Nucleus accumbens (tissue), 56 donors: ENCODE results near the gene AIRE.

Experiments
- DNase-seq, 56 donors: peaks; one replicate each; lab custom pipeline; 2025; lab: John Stamatoyannopoulos, UW

The AIRE gene

GRCh38 chr21:44291078-44291935 is 5.6 kb downstream of the AIRE start:
- no peak for DNase-seq

DNA sequence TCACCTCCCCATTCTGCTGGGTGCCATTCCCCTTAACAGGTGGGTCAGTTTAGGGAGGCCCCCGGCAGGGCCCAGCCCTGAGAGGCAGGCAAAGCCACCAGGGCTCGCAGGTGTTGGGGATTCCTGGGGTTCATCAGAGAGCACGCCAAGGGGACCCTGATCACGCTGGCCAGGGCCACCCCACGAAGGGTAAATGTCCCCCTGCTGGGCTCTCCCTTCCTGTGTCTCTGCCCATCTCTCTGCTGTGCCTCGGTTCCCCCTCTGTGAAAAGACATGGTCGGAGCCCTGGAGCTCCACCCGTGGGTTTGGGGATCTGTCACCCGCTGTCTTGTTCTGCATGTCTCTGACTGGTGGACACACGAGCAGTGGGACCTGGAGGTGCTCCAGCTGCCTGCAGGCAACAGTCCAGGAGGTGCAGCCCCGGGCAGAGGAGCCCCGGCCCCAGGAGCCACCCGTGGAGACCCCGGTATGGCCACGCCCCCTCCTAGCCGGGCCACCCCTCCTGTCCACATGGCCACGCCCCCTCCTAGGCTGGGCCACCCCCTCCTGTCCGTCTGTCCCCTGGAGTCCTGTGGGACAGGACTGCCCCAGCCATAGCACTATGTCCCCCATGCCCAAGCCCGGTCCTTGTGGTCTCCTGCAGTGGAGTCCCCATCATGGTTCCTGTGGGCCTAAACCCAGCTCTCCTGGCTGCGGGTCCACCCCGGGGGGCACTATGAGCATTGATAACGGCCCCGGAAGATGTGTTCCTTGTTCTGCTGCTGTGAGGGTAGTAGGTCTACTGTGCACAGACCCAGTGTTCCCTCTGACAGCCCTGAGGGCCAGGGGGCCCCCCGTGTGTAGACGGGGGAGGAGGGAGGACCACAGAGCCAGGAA is 6.5 kb downstream of the AIRE start:
- no peak for DNase-seq

- no peak for DNase-seq
Observed at GRCh38 chr21:44292812-44293195, 7.1 kb downstream of the AIRE start.

DNA sequence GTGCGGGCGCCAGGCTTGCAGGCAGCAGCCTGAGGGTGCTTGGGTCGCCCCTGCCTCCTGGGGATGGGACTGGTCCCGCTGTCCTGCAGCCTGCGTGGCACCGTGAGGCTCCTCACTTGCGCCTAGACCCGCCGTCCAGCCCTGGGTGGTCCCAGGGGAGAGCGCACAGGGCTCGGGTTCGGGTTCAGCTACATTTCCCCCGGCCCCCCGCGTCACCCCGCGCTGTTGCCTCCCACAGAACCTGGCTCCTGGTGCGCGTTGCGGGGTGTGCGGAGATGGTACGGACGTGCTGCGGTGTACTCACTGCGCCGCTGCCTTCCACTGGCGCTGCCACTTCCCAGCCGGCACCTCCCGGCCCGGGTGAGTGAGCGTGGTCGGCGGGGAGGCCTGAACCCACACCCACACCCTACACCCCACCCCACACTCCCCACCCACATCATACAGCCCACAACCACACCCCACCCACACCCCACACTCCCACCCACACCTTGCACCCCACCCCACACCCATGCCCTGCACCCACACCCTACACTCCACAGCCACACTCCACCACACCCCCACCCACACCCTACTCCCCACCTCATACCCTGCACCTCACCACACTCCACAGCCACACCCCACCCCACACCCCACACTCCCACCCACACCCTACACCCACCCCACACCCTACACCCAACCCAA is 8.0 kb downstream of the AIRE start:
- DNase-seq, result no peak

GRCh38 chr21:44294391-44295162 is 8.9 kb downstream of the AIRE start:
- DNase-seq, result peak in 12 of 56 donors; percentile 10 to 54 (median 26)

- no peak for DNase-seq
Observed at GRCh38 chr21:44295163-44295573, 9.5 kb downstream of the AIRE start.

DNA sequence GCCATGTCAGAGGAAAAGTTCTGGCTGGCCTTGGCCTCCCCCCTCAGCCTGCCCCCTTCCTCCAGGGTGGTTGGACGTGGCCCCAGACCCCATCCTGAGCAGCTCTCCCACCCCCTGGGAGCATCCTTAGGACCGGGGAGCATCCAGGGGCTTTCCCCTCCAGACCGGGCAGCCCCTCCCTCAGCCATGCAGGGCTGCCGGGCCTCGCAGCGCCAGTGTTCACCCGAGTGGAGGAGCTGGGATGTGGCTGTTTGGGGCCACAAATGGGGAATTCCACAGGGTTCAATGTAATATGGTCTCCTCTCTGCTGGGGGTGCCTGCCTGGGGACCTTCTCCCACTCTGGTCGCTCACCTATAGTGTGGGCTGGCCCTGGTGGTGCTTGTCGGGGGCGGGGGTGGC is 10.0 kb downstream of the AIRE start:
- no peak for DNase-seq

- DNase-seq, result no peak
Observed at GRCh38 chr21:44296103-44296519, 10.4 kb downstream of the AIRE start.

GRCh38 chr21:44296916-44297315 is 11.2 kb downstream of the AIRE start:
- no peak for DNase-seq

- peak in 52 of 56 donors; percentile 21 to 90 (median 73) for DNase-seq
Observed at GRCh38 chr21:44297525-44298290, 12.0 kb downstream of the AIRE start.

DNA sequence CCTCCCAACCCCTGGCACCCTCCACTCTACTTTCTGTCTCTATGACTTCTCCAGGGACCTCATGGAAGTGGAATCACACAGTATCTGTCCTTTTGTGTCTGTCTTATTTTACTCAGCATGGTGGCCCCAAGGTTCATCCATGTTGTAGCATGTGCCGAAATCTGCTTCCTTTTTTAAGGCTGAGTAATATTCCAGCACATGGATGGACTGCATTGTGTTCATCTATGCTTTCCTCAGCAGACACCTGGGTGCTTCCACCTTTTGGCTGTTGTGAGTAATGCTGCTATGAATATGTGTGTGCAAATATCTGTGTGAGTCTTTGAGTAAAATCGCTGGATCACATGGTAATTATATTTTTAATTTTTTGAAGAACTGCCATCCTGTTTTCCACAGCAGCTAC is 12.6 kb downstream of the AIRE start:
- DNase-seq, result no peak

DNA sequence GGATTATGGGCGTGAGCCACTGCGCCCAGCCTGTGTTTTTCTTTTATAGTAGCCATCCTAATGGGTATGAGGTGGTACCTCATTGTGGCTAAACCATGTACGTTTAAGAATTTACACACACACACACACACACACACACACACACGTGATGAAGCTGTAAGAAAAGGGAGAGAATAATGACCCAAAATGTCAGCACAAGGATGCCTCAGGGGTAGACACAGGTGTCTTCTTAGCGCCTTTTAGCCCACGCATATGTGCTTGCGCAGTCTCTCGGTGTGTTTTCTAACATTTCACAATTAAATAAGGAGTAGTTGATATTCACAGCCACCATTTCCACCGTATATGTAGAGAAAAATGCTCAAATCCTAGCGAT is 13.4 kb downstream of the AIRE start:
- DNase-seq, result peak in 1 of 56 donors; percentile 54

DNA sequence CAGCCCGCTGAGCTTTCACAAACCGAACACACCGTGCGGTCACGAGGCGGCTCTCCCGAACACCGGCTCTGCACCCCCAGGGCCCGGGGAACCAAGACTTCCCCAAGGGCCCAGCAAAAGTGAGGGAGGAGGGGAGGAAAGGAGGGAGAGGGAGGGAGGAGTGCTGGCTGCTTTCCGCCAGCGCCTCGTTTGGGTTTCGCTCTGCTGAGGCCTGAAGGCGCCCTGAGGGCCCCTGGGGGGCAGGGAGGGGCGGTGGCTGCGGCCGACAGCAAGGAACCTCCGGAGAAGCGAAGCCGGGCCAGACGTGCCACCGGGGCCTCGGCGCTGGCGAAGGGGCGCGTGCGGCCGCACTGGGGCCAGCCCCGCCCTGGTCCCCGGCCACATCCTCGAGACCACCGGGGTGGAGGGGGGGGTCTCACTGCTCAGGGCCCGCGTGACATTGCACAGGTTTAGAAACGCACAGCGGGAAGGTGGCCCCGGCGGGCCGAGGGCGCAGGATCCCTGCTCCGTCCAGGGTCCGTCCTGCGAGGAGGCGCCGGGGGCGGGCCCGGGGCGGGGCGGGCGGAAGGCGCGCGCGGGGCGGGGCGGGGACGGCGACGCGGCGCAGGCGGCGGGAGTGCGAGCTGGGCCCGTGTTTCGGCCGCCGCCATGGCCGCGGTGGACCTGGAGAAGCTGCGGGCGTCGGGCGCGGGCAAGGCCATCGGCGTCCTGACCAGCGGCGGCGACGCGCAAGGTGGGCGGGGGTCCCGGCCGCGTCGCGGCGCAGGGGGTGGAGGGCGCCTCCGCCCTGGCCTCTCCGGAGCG is 14.0 kb downstream of the AIRE start, which contains the start of gene PFKL:
TSS of gene PFKL (plus strand) at position 596 of the 804 bp plus-strand sequence. CDS start at position 649, 53 bp downstream.
- peak in 40 of 56 donors; percentile 22 to 76 (median 52) for DNase-seq

DNA sequence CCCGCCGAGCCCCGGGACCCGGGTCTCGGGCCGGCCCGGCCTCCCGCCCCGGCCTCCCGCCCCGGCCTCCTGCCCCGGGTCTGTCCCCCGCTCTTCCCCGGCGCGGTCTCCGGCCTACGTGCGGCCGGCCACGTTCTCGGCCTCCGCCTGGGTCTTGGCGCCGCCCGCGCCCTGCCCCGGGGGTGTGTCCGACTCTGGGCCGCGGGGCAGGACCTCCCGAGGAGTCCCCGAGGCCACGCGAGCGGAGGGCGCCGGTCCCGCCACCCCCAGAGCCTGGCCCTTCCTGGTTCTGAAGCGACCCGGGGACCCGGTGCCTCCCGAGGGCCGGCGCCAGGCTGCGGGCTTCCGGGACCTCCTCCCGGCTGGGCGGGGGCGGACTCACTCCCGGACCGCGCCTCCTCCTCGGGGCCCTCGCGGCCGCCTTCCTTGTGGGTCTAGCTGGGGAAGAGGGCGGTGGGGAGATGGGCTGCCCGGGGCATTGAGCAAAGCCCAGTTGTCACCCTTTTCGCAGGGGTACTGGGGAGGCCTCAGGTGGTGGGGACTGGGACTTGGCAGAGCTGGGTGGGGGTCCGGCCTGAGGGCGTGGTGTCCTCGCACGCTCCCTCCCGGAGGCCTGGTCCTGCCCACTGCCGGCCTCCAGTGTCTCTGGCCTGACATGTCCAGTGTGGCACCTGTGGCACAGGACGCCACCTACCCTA is 14.7 kb downstream of the AIRE start:
- DNase-seq, result peak in 32 of 56 donors; percentile 9 to 64 (median 36)

DNA sequence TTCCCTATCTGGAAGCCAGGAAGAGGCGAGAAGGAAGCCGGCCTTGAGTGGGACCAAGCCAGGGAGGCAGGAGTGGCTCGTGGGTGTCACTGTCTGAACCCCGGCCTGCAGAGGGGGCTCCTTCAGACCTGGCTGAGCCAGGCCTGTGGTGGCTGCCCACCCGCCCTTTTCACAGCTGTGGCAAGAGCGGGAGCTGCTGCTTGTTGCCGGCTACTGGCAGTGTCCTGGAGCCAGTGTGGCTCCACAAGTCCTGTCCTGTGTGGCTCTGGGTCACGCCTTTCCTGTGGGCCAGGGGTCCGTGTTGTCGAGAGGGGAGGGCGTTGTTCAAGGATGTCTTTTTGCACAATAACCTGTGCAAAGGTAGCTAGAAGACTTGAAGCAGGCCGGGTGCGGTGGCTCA is 15.5 kb downstream of the AIRE start:
- peak in 1 of 56 donors; percentile 21 for DNase-seq

DNA sequence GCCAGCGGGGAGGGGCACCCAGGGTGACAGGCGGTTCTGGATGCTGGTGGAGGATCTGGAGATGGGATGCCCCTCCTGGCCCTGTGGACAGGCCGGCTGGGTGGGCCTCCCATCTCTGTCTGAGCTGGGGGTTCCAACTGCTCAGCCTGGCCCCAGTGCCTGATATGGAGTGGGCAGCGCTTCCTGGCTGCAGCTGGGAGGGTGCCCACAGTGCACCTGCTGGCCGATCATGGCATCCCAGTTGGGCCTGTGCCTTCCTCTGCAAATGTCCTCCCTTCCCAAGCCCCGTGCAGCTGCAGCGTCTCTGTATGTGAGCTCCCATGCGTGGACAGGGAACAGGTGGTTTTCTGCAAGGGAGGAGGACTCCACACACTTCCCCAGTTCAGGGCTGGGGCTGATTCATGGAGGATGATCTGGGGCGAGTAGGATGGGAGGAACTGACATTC is 16.3 kb downstream of the AIRE start:
- DNase-seq, result peak in 6 of 56 donors; percentile 9 to 41 (median 18)

DNA sequence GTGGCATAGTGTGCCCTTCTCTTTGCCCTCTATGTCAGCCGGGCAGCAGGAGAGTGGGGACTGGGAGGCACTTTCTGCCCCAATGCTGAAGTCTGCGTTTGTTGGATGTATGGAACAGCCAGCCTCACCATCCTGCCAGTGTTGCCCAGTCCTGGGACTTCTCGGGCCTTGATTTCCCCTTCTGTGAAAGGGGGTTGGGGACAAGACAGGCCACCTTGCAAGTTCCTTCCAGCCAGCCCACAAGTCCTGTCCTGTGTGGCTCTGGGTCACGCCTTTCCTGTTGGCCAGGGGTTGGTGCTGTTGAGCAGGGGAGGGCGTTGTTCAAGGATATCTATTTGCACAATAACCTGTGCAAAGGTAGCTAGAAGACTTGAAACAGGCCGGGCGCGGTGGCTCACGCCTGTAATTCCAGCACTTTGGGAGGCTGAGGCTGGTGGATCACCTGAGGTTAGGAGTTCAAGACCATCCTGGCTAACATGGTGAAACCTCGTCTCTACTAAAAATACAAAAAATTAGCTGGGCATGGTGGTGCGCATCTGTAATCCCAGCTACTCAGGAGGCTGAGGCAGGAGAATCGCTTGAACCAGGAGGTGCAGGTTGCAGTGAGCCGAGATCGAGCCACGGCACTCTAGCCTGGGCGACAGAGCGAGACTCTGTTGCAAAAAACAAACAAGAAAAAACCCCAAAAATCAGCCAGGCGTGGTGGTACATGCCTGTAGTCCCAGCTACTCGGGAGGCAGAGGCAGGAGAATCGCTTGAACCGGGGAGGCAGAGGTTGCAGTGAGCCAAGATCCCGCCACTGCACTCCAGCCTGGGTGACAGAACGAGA is 17.1 kb downstream of the AIRE start:
- peak in 1 of 56 donors; percentile 8 for DNase-seq
